ENCODE data around the gene IGFBP2. TPM values are rescaled to one million over a fixed set of nuclear protein-coding genes. Genes with fewer than 3 reads are reported as not detected.

The IGFBP2 gene
- total RNA-seq, 1 experiment from 2014 or later: 54.8 TPM

DNA sequence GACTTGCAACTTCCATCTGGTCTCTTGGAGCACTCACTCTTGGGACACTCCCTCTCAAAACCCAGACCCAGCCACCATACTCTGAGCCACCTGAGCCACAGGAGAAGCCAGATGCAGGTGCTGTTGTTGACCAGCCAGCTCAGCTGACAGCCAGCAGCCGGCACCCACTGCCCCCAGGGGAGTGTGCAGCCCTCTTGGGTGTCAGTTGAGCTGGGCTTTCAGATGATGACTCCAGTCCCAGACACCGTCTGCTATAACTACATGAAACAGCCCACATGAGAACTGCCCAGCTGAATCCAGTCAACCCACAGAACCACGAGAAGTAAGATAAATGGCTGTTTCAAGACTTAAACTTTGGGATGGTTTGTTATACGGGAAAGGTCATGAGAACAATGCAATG is 10.7 kb upstream of the IGFBP2 start:
- ChIA-PET POLR2A (no interaction called here), CTCF (no interaction called here)
- no peak for ATAC-seq
- no peaks in the 10 kb centered on the region for H3K4me1 ChIP-seq (ENCODE audit: control insufficient read depth, insufficient read depth, low read length)
- TF ChIP-seq TCF7L2 (IDR thresholded peaks at IDR 0.05; ENCODE audit: low read depth, low read length) (no peak), SIN3A (IDR thresholded peaks at IDR 0.05; ENCODE audit: borderline replicate concordance, insufficient read depth, low read depth, low read length) (no peak), POLR2AphosphoS5 (IDR thresholded peaks at IDR 0.05; ENCODE audit: low read depth, low read length) (no peak)
- TF ChIP-seq, protein P1, sequence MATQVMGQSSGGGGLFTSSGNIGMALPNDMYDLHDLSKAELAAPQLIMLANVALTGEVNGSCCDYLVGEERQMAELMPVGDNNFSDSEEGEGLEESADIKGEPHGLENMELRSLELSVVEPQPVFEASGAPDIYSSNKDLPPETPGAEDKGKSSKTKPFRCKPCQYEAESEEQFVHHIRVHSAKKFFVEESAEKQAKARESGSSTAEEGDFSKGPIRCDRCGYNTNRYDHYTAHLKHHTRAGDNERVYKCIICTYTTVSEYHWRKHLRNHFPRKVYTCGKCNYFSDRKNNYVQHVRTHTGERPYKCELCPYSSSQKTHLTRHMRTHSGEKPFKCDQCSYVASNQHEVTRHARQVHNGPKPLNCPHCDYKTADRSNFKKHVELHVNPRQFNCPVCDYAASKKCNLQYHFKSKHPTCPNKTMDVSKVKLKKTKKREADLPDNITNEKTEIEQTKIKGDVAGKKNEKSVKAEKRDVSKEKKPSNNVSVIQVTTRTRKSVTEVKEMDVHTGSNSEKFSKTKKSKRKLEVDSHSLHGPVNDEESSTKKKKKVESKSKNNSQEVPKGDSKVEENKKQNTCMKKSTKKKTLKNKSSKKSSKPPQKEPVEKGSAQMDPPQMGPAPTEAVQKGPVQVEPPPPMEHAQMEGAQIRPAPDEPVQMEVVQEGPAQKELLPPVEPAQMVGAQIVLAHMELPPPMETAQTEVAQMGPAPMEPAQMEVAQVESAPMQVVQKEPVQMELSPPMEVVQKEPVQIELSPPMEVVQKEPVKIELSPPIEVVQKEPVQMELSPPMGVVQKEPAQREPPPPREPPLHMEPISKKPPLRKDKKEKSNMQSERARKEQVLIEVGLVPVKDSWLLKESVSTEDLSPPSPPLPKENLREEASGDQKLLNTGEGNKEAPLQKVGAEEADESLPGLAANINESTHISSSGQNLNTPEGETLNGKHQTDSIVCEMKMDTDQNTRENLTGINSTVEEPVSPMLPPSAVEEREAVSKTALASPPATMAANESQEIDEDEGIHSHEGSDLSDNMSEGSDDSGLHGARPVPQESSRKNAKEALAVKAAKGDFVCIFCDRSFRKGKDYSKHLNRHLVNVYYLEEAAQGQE (IDR thresholded peaks at IDR 0.05; ENCODE audit: insufficient read depth in 1 of 2, low read depth in 2 of 2, low read length in 1 of 2): no peak
- TF ChIP-seq, protein P2, sequence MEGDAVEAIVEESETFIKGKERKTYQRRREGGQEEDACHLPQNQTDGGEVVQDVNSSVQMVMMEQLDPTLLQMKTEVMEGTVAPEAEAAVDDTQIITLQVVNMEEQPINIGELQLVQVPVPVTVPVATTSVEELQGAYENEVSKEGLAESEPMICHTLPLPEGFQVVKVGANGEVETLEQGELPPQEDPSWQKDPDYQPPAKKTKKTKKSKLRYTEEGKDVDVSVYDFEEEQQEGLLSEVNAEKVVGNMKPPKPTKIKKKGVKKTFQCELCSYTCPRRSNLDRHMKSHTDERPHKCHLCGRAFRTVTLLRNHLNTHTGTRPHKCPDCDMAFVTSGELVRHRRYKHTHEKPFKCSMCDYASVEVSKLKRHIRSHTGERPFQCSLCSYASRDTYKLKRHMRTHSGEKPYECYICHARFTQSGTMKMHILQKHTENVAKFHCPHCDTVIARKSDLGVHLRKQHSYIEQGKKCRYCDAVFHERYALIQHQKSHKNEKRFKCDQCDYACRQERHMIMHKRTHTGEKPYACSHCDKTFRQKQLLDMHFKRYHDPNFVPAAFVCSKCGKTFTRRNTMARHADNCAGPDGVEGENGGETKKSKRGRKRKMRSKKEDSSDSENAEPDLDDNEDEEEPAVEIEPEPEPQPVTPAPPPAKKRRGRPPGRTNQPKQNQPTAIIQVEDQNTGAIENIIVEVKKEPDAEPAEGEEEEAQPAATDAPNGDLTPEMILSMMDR (IDR thresholded peaks at IDR 0.05): no peak
- no peak overlapping the region for H3K27ac ChIP-seq (ENCODE audit: low read length)
- no peak overlapping the region for H3K4me3 ChIP-seq (ENCODE audit: low read depth in 2 of 2, low read length in 2 of 2)
- no peaks in the 10 kb centered on the region for H3K27me3 ChIP-seq (ENCODE audit: control insufficient read depth, insufficient read depth, low read length)
- intact Hi-C loops (cut with micrococcal nuclease; ENCODE audit: unreplicated experiment): no loop called here
- H3K9me3 ChIP-seq (ENCODE audit: control insufficient read depth, insufficient read depth, low read depth, low read length): no peaks in the 10 kb centered on the region
- DNase-seq (ENCODE audit: low read depth, low spot score): no peak
- no peaks in the 10 kb centered on the region for H3K36me3 ChIP-seq (ENCODE audit: control insufficient read depth, insufficient read depth, low read length)
- in situ Hi-C loops (cut with HindIII; ENCODE audit: low pct_unique_long_range_greater_than_20kb, low sequenced_read_pairs): no loop called here
- no TSS peak for BruUV-seq (replicated peaks)

DNA sequence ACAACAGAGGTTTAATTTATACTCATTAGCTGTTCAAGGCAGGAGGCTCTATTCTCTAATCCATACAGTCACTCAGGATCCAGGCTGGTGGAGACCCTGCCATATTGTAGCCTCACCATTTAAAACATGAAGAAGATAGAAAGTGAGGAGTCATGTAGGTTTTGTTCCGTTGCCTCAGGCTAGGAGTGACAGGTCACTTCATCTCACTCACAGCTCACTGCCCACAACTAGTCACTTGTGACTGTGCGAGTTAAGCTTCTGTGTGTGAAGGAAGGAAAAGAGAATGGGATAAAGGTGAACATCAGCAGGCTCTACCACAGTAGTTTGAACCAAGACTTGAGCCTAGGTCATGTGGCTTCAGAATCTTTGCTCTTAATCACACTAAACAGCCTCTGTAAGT is 9.0 kb upstream of the IGFBP2 start:
- DNase-seq (ENCODE audit: low read depth, low spot score) (no peak), ATAC-seq (no peak)
- CTCF ChIA-PET: no interaction called here
- BruUV-seq (replicated peaks): no TSS peak
- H3K36me3 ChIP-seq (ENCODE audit: control insufficient read depth, insufficient read depth, low read length): no peaks in the 10 kb centered on the region
- POLR2A ChIA-PET: no interaction called here
- no peaks in the 10 kb centered on the region for H3K4me1 ChIP-seq (ENCODE audit: control insufficient read depth, insufficient read depth, low read length)
- in situ Hi-C loops (cut with HindIII; ENCODE audit: low pct_unique_long_range_greater_than_20kb, low sequenced_read_pairs): no loop called here
- H3K9me3 ChIP-seq (ENCODE audit: control insufficient read depth, insufficient read depth, low read depth, low read length): no peaks in the 10 kb centered on the region
- no peaks in the 10 kb centered on the region for H3K27me3 ChIP-seq (ENCODE audit: control insufficient read depth, insufficient read depth, low read length)
- no peak overlapping the region for H3K27ac ChIP-seq (ENCODE audit: low read length)
- no peak overlapping the region for H3K4me3 ChIP-seq (ENCODE audit: low read depth in 2 of 2, low read length in 2 of 2)
- TF ChIP-seq, protein P2 (IDR thresholded peaks at IDR 0.05): no peak
- intact Hi-C loops (cut with micrococcal nuclease; ENCODE audit: unreplicated experiment): no loop called here
